PC-9 (cell line): Measurements from ENCODE around the gene BTG4.

ENCODE experiments used
- CTCF ChIP-seq: fragments of 200-600 bp; sonication (generic); conservative IDR thresholded peaks from 2 replicates; pipeline ENCODE4 v1.6.1; 2017; ENCODE audit warnings: mixed run types, antibody characterized with exemption, mild to moderate bottlenecking, moderate library complexity
- EZH2 ChIP-seq: fragments of 200-600 bp; sonication (generic); IDR thresholded peaks from 2 replicates; pipeline ENCODE4 v1.8.0; 2017; ENCODE audit warnings: antibody characterized with exemption, low read depth

GRCh38 chr11:111518668-111519067, 6.5 kb upstream of the BTG4 start:
- TF ChIP-seq CTCF, result no peak
- no peak for TF ChIP-seq EZH2
